Endodermal cell (in vitro differentiated cells): ENCODE data around the gene GPC6. TPM values are rescaled to one million over a fixed set of nuclear protein-coding genes. Genes with fewer than 3 reads are reported as not detected.

Experiments used
- DNase-seq: peaks from one replicate; pipeline ENCODE4 v3.0.0-alpha.2; 2017
- H3K27ac ChIP-seq: 2 replicates; pipeline ENCODE4 v1.5.1; 2013; ENCODE audit warnings: mild to moderate bottlenecking, low read depth, low read length, moderate library complexity
- H3K27me3 ChIP-seq: 2 replicates; pipeline ENCODE4 v1.6.1; 2013; ENCODE audit warnings: mild to moderate bottlenecking, low read length, moderate library complexity; ENCODE audit not compliant: insufficient read depth, control insufficient read depth, poor library complexity, severe bottlenecking
- H3K36me3 ChIP-seq: 2 replicates; pipeline ENCODE4 v1.7.0; 2013; ENCODE audit warnings: mild to moderate bottlenecking, low read length, moderate library complexity; ENCODE audit not compliant: control insufficient read depth, insufficient read depth
- H3K4me1 ChIP-seq: one replicate; pipeline ENCODE4 v1.7.0; 2013; ENCODE audit warnings: low read length; ENCODE audit not compliant: control insufficient read depth, insufficient read depth
- H3K4me3 ChIP-seq: 2 replicates; pipeline ENCODE4 v1.5.1; 2013; ENCODE audit warnings: mild to moderate bottlenecking, low read length, moderate library complexity
- H3K9ac ChIP-seq: 2 replicates; pipeline ENCODE4 v1.6.1; 2013; ENCODE audit warnings: mild to moderate bottlenecking, low read length, moderate library complexity; ENCODE audit not compliant: poor library complexity, severe bottlenecking; ENCODE audit errors: extremely low read depth
- H3K9me3 ChIP-seq: 2 replicates; pipeline ENCODE4 v1.6.1; 2013; ENCODE audit warnings: mild to moderate bottlenecking, low read length, moderate library complexity; ENCODE audit not compliant: control insufficient read depth
- H3K27ac Mint-ChIP-seq: 2 replicates; pipeline ENCODE4 v1.8.0; 2020; ENCODE audit warnings: mixed read lengths
- H3K27me3 Mint-ChIP-seq: 2 replicates; pipeline ENCODE4 v1.8.0; 2021; ENCODE audit warnings: mild to moderate bottlenecking, mixed read lengths; ENCODE audit not compliant: insufficient read depth
- H3K36me3 Mint-ChIP-seq: 2 replicates; pipeline ENCODE4 v1.8.0; 2020; ENCODE audit warnings: low read depth, mixed read lengths
- H3K4me1 Mint-ChIP-seq: 2 replicates; pipeline ENCODE4 v1.8.0; 2020; ENCODE audit warnings: mixed read lengths
- H3K4me3 Mint-ChIP-seq: 2 replicates; pipeline ENCODE4 v1.8.0; 2020; ENCODE audit warnings: mild to moderate bottlenecking, moderate library complexity, mixed read lengths
- H3K9me3 Mint-ChIP-seq: 2 replicates; pipeline ENCODE4 v1.8.0; 2020; ENCODE audit warnings: mild to moderate bottlenecking, mixed read lengths
- CTCF ChIP-seq: fragments of 200-600 bp; sonication (generic); conservative IDR thresholded peaks from 2 replicates; pipeline ENCODE4 v1.5.0; 2021; ENCODE audit warnings: antibody characterized with exemption, mild to moderate bottlenecking
- WGBS, 2 experiments: methylation state at CpG; one replicate each; pipeline versions ENCODE4 v1.1.5 to v1.1.7; 2013; ENCODE audit warnings: missing lambda C conversion rate in 2 of 2, mixed read lengths in 1 of 2; ENCODE audit not compliant: insufficient coverage in 1 of 2, insufficient read length in 1 of 2; 5-methylcytosine and 5-hydroxymethylcytosine counted together
- total RNA-seq, 2 donors: library from RNA; stranded (reverse); fragmentation: NEBNext Ultra II Directional in 1 of 2; extraction: Animal tissue kit (Norgen Biotek cat#: 25700) in 1 of 2; gene quantifications; 2 replicates in 1 of 2; 3 replicates in 1 of 2; pipeline ENCODE4 v1.2.1, GENCODE V29; 2021

The GPC6 gene
- total RNA-seq, 2 donors from 2014 or later, result 69.6 to 80.4 TPM

GRCh38 chr13:94399812-94400211, 1173.2 kb downstream of the GPC6 start:
- Histone ChIP-seq H3K4me1 (no peaks in the 10 kb centered on the region), H3K9me3 (peaks cover 24% of the 10 kb centered on the region), H3K36me3 (peaks cover 37% of the 10 kb centered on the region), H3K27ac (no peak overlapping the region), H3K9ac (no peak overlapping the region), H3K4me3 (no peak overlapping the region), H3K27me3 (no peaks in the 10 kb centered on the region)
- Mint-ChIP-seq H3K27me3 (no peaks in the 10 kb centered on the region), H3K4me1 (peaks cover 8% of the 10 kb centered on the region), H3K9me3 (peaks cover 8% of the 10 kb centered on the region), H3K4me3 (no peak overlapping the region), H3K36me3 (peaks cover 60% of the 10 kb centered on the region), H3K27ac (no peak overlapping the region)
- no peak for DNase-seq
- TF ChIP-seq CTCF, result no peak

- 82 to 91% methylated on average over 3 to 4 of the region's 4 CpGs for WGBS, 2 experiments
- no peak for DNase-seq
- Mint-ChIP-seq H3K4me1 (peaks cover 8% of the 10 kb centered on the region), H3K36me3 (peaks cover 60% of the 10 kb centered on the region), H3K27me3 (no peaks in the 10 kb centered on the region), H3K27ac (no peak overlapping the region), H3K4me3 (no peak overlapping the region), H3K9me3 (peaks cover 8% of the 10 kb centered on the region)
- Histone ChIP-seq H3K27ac (no peak overlapping the region), H3K27me3 (no peaks in the 10 kb centered on the region), H3K9me3 (peaks cover 24% of the 10 kb centered on the region), H3K4me3 (no peak overlapping the region), H3K36me3 (peaks cover 37% of the 10 kb centered on the region), H3K4me1 (no peaks in the 10 kb centered on the region), H3K9ac (no peak overlapping the region)
- no peak for TF ChIP-seq CTCF
Measured at GRCh38 chr13:94400874-94401273, 1174.3 kb downstream of the GPC6 start.

- Mint-ChIP-seq H3K4me3 (no peak overlapping the region), H3K27ac (no peak overlapping the region), H3K9me3 (no peaks in the 10 kb centered on the region), H3K27me3 (peaks cover 24% of the 10 kb centered on the region), H3K4me1 (no peaks in the 10 kb centered on the region), H3K36me3 (peaks cover 6% of the 10 kb centered on the region)
- Histone ChIP-seq H3K9me3 (no peaks in the 10 kb centered on the region), H3K27me3 (peaks cover 24% of the 10 kb centered on the region), H3K4me1 (no peaks in the 10 kb centered on the region), H3K9ac (no peak overlapping the region), H3K4me3 (no peak overlapping the region), H3K36me3 (peaks cover 7% of the 10 kb centered on the region), H3K27ac (no peak overlapping the region)
- DNase-seq, result no peak
- 85 to 94% methylated on average over 7 of the region's 7 CpGs for WGBS, 2 experiments
- TF ChIP-seq CTCF, result no peak
Measured at GRCh38 chr13:94408314-94409036, 1181.9 kb downstream of the GPC6 start.
